GM10266 (cell line): ENCODE results near the gene ADIRF.
"Not testable (repeated sequence)": the region's sequence is repeated elsewhere in the genome, so short reads cannot be mapped to it uniquely, and the experiment has no call there.

ENCODE experiments used
- DNase-seq: peaks from one replicate; pipeline ENCODE4 v3.0.0; 2012; ENCODE audit errors: extremely low spot score
- TF ChIP-seq, protein P1 (sequence below): IDR thresholded peaks from 2 replicates; pipeline ENCODE4 v1.5.1; 2012; ENCODE audit warnings: mild to moderate bottlenecking, low read depth; ENCODE audit not compliant: control insufficient read depth, insufficient read depth; ENCODE audit errors: missing control alignments

ADIRF gene

DNA sequence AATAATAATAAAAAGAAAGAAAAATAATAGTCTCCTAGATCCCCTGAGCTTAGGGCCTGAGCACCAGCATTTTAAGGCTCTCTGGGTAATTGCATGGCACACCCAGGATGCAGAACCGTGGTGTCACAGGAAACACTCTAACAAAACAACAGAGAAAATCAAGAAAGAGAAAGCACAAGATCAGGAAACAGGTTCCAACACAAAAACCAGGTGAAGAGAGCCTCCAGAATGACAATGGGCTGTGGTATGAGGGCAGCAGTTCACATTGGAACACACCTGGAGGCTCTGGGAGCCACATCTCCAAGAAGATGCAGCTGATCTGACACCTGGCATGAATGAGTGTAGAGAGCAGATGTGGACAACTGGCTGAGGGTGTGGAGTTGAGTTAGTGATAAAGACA is 17.9 kb upstream of the ADIRF start:
- TF ChIP-seq, protein P1, sequence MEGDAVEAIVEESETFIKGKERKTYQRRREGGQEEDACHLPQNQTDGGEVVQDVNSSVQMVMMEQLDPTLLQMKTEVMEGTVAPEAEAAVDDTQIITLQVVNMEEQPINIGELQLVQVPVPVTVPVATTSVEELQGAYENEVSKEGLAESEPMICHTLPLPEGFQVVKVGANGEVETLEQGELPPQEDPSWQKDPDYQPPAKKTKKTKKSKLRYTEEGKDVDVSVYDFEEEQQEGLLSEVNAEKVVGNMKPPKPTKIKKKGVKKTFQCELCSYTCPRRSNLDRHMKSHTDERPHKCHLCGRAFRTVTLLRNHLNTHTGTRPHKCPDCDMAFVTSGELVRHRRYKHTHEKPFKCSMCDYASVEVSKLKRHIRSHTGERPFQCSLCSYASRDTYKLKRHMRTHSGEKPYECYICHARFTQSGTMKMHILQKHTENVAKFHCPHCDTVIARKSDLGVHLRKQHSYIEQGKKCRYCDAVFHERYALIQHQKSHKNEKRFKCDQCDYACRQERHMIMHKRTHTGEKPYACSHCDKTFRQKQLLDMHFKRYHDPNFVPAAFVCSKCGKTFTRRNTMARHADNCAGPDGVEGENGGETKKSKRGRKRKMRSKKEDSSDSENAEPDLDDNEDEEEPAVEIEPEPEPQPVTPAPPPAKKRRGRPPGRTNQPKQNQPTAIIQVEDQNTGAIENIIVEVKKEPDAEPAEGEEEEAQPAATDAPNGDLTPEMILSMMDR = no peak
- no peak for DNase-seq

DNA sequence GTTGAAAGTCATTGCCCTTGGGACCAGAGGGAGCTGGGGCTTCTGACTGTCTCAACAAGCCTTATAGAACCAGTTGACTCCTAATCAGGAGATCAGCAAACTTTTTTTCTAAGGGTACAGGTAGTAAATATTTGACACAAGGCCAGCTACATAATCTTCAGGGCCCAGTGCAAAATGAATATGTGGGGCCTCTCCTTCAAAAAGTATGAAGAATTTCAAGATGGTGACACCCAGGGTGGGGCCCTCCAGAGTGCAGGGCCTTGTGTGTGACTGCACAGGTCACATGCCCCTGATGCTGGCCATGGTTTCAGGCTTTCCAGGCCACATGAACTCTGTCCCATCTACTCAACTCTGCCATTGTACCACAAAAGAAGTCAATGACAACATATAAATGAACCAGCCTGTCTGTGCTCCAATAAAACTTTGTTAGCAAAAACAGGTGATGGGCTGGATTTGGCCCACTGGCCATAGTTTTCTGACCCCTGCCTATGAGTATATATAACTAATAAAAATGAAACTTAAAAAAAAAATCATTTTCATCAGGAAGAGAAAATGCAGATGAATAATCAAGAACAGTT is 17.0 kb upstream of the ADIRF start:
- no peak for DNase-seq
- TF ChIP-seq, protein P1 = no peak

DNA sequence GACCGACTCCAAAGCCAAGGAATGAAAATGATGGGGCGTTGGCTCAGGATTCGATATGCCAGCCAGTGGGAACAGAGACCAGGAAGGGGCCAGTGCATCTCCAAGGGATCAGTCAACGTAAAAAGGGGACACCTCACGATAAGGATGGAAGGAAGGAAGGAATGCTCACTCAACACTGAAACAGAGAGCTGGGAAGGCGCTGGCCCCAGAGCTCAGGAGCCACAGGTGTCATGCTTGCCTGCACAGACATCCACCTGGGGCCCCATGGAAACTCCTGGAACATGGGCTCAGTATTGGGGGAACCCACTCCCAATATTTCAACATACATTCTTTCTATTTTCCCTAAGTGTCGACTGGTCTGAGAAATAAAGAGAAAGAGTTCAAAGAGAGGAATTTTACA is 16.2 kb upstream of the ADIRF start:
- TF ChIP-seq, protein P1 = no peak
- DNase-seq = no peak

DNA sequence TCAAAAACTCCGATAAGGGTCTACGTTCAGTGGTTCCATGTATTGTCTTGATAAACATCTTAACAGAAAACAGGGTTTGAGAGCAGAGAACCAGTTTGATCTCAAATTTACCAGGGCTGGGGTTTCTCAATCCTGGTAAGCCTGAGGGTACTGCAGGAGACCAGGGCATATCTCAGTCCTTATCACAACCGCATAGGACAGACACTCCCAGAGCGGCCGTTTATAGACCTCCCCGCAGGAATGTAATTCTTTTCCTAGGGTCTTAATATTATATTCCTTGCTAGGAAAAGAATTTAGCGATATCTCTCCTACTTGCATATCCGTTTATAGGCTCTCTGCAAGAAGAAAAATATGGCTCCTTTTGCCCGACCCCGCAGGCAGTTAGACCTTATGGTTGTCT is 15.6 kb upstream of the ADIRF start:
- not testable (repeated sequence) for DNase-seq

DNA sequence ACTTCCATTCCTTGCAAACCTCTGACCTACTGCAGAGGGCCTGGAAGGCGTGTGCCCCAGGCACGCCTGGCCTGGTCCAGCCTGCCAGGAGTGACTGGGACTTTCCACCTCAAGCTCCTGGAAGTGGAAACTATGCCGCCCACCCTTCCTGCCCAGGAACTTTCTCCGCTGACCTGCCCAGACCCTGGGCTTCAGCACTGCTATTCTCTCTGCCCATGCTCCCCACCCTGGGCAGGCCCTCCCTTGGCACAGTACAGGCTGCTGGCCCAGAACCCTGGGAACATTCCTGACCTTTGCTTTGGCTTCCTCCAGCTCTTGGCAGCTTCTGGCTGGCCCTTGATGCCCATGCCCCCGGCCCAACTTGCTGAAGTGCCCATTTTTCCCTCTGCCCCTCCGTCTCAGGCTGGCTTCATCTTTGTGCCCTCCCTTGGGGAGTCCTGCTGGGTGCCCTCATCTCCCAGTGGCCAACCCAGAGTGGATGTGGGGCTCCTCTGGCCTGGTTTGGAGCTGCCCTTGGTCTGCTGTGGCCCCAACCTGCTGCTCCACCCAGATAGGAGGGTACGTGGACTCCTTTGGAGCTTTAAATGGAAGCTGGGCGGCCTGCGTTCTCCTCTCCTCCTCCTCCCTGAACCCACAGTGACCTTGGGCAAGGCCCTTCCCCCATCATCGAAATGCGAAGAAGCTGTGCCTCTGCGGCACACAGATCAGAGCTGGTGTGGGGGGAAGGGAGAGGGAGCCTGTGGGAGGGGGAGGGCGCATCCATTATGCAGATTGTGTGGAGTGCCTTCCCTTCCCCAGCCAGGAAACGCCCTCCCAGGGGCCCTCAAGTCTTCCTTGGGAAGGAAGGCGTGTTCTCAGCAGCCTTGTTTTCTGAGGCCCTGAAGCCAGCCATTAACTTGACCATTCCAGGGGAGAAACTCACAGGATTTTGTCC is 14.3 kb upstream of the ADIRF start:
- DNase-seq = no peak
- TF ChIP-seq, protein P1 = no peak

DNA sequence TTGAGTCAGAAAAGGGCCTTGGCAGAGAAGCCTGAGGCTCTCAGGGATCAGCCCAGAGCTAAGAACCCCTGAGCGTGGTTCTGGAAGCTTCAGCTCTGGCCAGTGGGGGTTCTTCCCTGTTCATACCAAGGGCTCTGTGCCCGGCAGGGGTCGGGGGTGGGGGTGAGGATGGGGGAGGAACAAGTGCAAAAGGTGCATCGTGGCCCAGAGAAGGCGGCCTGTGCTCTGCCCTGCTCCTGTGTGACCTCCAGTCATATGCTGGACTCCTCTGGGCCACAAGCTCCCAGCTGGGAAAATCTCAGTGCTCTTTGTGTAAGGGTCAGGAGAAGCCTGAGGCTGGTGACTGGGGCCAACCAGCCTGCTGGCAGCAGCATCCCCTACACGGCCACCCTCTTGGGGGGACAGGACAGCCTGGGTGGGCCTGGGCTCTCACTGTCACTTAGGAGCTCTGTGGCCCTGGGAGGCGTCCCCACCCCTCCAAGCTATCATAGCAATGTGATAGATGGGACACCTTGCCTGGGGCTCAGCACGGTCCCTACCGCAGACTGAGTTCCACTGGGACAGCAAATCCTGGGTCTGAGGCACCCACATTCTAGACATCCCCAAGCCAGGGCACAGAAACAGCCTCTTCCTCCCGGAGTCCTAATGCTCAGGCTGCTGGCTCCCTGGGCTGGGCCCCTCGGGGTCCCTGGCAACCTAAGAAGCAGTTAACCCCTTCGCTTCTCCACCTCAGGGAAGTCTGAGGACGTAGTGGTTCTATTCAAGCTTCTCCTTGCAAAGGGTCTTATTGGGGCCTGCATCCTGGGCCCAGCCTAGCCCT is 13.4 kb upstream of the ADIRF start:
- TF ChIP-seq, protein P1 = no peak
- no peak for DNase-seq

DNA sequence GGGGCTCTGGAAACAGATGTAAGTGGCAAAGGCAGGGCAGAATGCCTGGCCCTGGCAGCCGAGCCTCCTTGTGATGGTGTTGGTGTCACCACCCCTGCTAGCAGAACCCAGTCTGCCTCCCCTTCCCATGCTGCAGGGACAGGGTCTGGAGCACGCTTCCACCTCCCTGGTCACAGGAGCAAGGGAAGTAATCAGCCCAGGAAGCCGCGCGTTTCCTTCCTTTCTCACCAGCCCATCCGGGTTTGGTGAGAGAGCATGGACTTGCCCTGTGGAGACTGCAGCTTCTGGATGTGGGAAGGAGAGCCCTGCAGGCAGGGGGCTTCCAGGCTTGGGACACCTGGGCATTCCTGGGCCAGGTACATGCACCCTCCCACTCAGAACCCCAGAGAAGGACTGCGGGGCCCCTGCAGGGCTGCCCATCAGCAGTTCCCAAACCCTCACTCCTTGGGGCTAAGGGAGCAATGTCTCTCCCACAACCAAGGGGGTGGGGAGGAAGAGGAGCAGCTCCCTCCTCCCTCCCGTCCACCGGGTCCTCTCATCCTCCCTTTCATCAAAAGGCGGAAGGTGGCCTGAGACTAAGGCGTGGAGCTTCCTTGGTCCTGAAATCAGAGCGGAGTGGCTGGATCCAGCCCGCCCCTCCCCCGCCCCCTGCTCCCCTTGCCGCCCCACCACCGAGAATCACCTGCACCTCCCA is 12.6 kb upstream of the ADIRF start:
- no peak for DNase-seq
- TF ChIP-seq, protein P1 = no peak
